ENCODE data around the gene OGFR.
"Not testable (repeated sequence)": the region's sequence is repeated elsewhere in the genome, so short reads cannot be mapped to it uniquely, and the experiment has no call there.

OGFR gene

GRCh38 chr20:62839261-62839660 is 34.6 kb downstream of the OGFR start:
- ATAC-seq (replicated peaks) = no peak
- Mint-ChIP-seq H3K27ac (no peak overlapping the region), H3K27me3 (peaks cover 14 to 33% of the 10 kb centered on the region in 2 donors)

GRCh38 chr20:62839816-62840215 is 35.2 kb downstream of the OGFR start:
- no peak for ATAC-seq (replicated peaks)
- no peaks in the 10 kb centered on the region for H3K4me1 Mint-ChIP-seq (ENCODE audit: low read depth in 2 of 2)
- H3K27me3 Mint-ChIP-seq = peaks cover 14 to 30% of the 10 kb centered on the region in 2 donors
- H3K27ac Mint-ChIP-seq = no peak overlapping the region
- H3K9me3 Mint-ChIP-seq = no peaks in the 10 kb centered on the region
- no peak overlapping the region for H3K4me3 Mint-ChIP-seq
- H3K36me3 Mint-ChIP-seq (ENCODE audit: insufficient read depth) = no peaks in the 10 kb centered on the region
- no peak for DNase-seq

More at GRCh38 chr20:62839261-62839660, 34.6 kb downstream of the OGFR start:
- DNase-seq = no peak
- H3K36me3 Mint-ChIP-seq (ENCODE audit: insufficient read depth) = no peaks in the 10 kb centered on the region
- no peak overlapping the region for H3K4me3 Mint-ChIP-seq
- no peaks in the 10 kb centered on the region for H3K9me3 Mint-ChIP-seq
- no peaks in the 10 kb centered on the region for H3K4me1 Mint-ChIP-seq (ENCODE audit: low read depth in 2 of 2)

- no peak overlapping the region for H3K27ac Mint-ChIP-seq
- no peak overlapping the region for H3K4me3 Mint-ChIP-seq
- no peak for ATAC-seq (replicated peaks)
- DNase-seq = no peak
- no peaks in the 10 kb centered on the region for H3K9me3 Mint-ChIP-seq
- peaks cover 8 to 23% of the 10 kb centered on the region in 2 donors for H3K27me3 Mint-ChIP-seq
- H3K4me1 Mint-ChIP-seq (ENCODE audit: low read depth in 2 of 2) = no peaks in the 10 kb centered on the region
- H3K36me3 Mint-ChIP-seq (ENCODE audit: insufficient read depth) = no peaks in the 10 kb centered on the region
Observed at GRCh38 chr20:62840244-62841197, 35.9 kb downstream of the OGFR start.

GRCh38 chr20:62841705-62842212 is 37.1 kb downstream of the OGFR start:
- H3K27ac Mint-ChIP-seq = no peak overlapping the region
- ATAC-seq (replicated peaks) (no peak), DNase-seq (no peak)
- H3K4me3 Mint-ChIP-seq = no peak overlapping the region
- no peaks in the 10 kb centered on the region for H3K9me3 Mint-ChIP-seq
- H3K4me1 Mint-ChIP-seq (ENCODE audit: low read depth in 2 of 2) = no peaks in the 10 kb centered on the region
- H3K36me3 Mint-ChIP-seq (ENCODE audit: insufficient read depth) = no peaks in the 10 kb centered on the region
- peaks cover 0 to 10% of the 10 kb centered on the region in 2 donors for H3K27me3 Mint-ChIP-seq

GRCh38 chr20:62843656-62844055 is 39.0 kb downstream of the OGFR start:
- H3K36me3 Mint-ChIP-seq (ENCODE audit: insufficient read depth) = no peaks in the 10 kb centered on the region
- H3K4me3 Mint-ChIP-seq = no peak overlapping the region
- no peak for ATAC-seq (replicated peaks)
- no peaks in the 10 kb centered on the region for H3K4me1 Mint-ChIP-seq (ENCODE audit: low read depth in 2 of 2)
- DNase-seq = no peak
- H3K27me3 Mint-ChIP-seq = no peaks in the 10 kb centered on the region
- H3K9me3 Mint-ChIP-seq = no peaks in the 10 kb centered on the region
- no peak overlapping the region for H3K27ac Mint-ChIP-seq

GRCh38 chr20:62844182-62844581 is 39.5 kb downstream of the OGFR start:
- peaks cover 0 to 3% of the 10 kb centered on the region in 2 donors for H3K4me1 Mint-ChIP-seq (ENCODE audit: low read depth in 2 of 2)
- no peaks in the 10 kb centered on the region for H3K36me3 Mint-ChIP-seq (ENCODE audit: insufficient read depth)
- H3K9me3 Mint-ChIP-seq = no peaks in the 10 kb centered on the region
- H3K4me3 Mint-ChIP-seq = no peak overlapping the region
- H3K27ac Mint-ChIP-seq = no peak overlapping the region
- no peaks in the 10 kb centered on the region for H3K27me3 Mint-ChIP-seq
- ATAC-seq (replicated peaks) = no peak
- DNase-seq = no peak

- peaks cover 0 to 7% of the 10 kb centered on the region in 2 donors for H3K4me1 Mint-ChIP-seq (ENCODE audit: low read depth in 2 of 2)
Observed at GRCh38 chr20:62845416-62846160, 41.0 kb downstream of the OGFR start.

GRCh38 chr20:62846166-62846890 is 41.7 kb downstream of the OGFR start:
- DNase-seq (no peak), ATAC-seq (replicated peaks) (no peak)
- Mint-ChIP-seq H3K27ac (no peak overlapping the region), H3K4me1 (ENCODE audit: low read depth in 2 of 2) (peaks cover 2 to 8% of the 10 kb centered on the region in 2 donors), H3K9me3 (no peaks in the 10 kb centered on the region), H3K27me3 (no peaks in the 10 kb centered on the region), H3K4me3 (no peak overlapping the region), H3K36me3 (ENCODE audit: insufficient read depth) (no peaks in the 10 kb centered on the region)

More at GRCh38 chr20:62845416-62846160, 41.0 kb downstream of the OGFR start:
- Mint-ChIP-seq H3K27ac (no peak overlapping the region), H3K36me3 (ENCODE audit: insufficient read depth) (no peaks in the 10 kb centered on the region), H3K9me3 (no peaks in the 10 kb centered on the region), H3K4me3 (no peak overlapping the region), H3K27me3 (no peaks in the 10 kb centered on the region)
- ATAC-seq (replicated peaks) (no peak), DNase-seq (no peak)

GRCh38 chr20:62848917-62849316 is 44.3 kb downstream of the OGFR start:
- H3K4me1 Mint-ChIP-seq (ENCODE audit: low read depth in 2 of 2) = peaks cover 2 to 12% of the 10 kb centered on the region in 2 donors
- H3K27me3 Mint-ChIP-seq; H3K36me3 Mint-ChIP-seq (ENCODE audit: insufficient read depth); H3K9me3 Mint-ChIP-seq; DNase-seq; H3K4me3 Mint-ChIP-seq; H3K27ac Mint-ChIP-seq; ATAC-seq (replicated peaks): not testable (repeated sequence)

GRCh38 chr20:62849431-62849830 is 44.8 kb downstream of the OGFR start:
- Mint-ChIP-seq H3K27me3 (no peaks in the 10 kb centered on the region), H3K4me1 (ENCODE audit: low read depth in 2 of 2) (peaks cover 2 to 12% of the 10 kb centered on the region in 2 donors), H3K4me3 (no peak overlapping the region), H3K9me3 (no peaks in the 10 kb centered on the region), H3K36me3 (ENCODE audit: insufficient read depth) (peaks cover 6% of the 10 kb centered on the region), H3K27ac (no peak overlapping the region)
- no peak for DNase-seq
- ATAC-seq (replicated peaks) = no peak

- Mint-ChIP-seq H3K4me1 (ENCODE audit: low read depth in 2 of 2) (peaks cover 2 to 12% of the 10 kb centered on the region in 2 donors), H3K9me3 (no peaks in the 10 kb centered on the region), H3K27ac (peak overlapping the region in 1 of 2 donors; percentile 67), H3K27me3 (no peaks in the 10 kb centered on the region), H3K36me3 (ENCODE audit: insufficient read depth) (peaks cover 6% of the 10 kb centered on the region), H3K4me3 (no peak overlapping the region)
- ATAC-seq (replicated peaks) (no peak), DNase-seq (no peak)
Observed at GRCh38 chr20:62850333-62850974, 45.8 kb downstream of the OGFR start.

GRCh38 chr20:62852196-62852595 is 47.6 kb downstream of the OGFR start:
- Mint-ChIP-seq H3K36me3 (ENCODE audit: insufficient read depth) (peaks cover 11% of the 10 kb centered on the region), H3K27ac (no peak overlapping the region), H3K4me1 (ENCODE audit: low read depth in 2 of 2) (peaks cover 2 to 12% of the 10 kb centered on the region in 2 donors)

GRCh38 chr20:62852841-62853240 is 48.2 kb downstream of the OGFR start:
- Mint-ChIP-seq H3K4me1 (ENCODE audit: low read depth in 2 of 2) (peaks cover 2 to 12% of the 10 kb centered on the region in 2 donors), H3K27ac (no peak overlapping the region), H3K36me3 (ENCODE audit: insufficient read depth) (peaks cover 11% of the 10 kb centered on the region), H3K9me3 (no peaks in the 10 kb centered on the region), H3K4me3 (no peak overlapping the region), H3K27me3 (no peaks in the 10 kb centered on the region)
- DNase-seq (no peak), ATAC-seq (replicated peaks) (no peak)

More at GRCh38 chr20:62852196-62852595, 47.6 kb downstream of the OGFR start:
- H3K9me3 Mint-ChIP-seq = no peaks in the 10 kb centered on the region
- no peak overlapping the region for H3K4me3 Mint-ChIP-seq
- DNase-seq (no peak), ATAC-seq (replicated peaks) (no peak)
- no peaks in the 10 kb centered on the region for H3K27me3 Mint-ChIP-seq
